PC-3 (cell line): ENCODE data around the gene ZNF768.

ENCODE experiments used
- CTCF ChIP-seq: fragments of 300-600 bp; sonication (generic); conservative IDR thresholded peaks from 2 replicates; pipeline ENCODE4 v1.5.1; 2017; ENCODE audit warnings: antibody characterized with exemption, low read depth, mild to moderate bottlenecking, low read length
- EZH2 ChIP-seq: fragments of 300-600 bp; sonication (generic); IDR thresholded peaks from one replicate; pipeline ENCODE4 v1.6.1; 2017; ENCODE audit warnings: antibody characterized with exemption, mild to moderate bottlenecking, low read length; ENCODE audit not compliant: unreplicated experiment

- TF ChIP-seq CTCF, result no peak
- TF ChIP-seq EZH2, result no peak
Measured at GRCh38 chr16:30561089-30561816, 34.9 kb upstream of the ZNF768 start.
